ENCODE measurements around the gene EVC.

EVC gene

DNA sequence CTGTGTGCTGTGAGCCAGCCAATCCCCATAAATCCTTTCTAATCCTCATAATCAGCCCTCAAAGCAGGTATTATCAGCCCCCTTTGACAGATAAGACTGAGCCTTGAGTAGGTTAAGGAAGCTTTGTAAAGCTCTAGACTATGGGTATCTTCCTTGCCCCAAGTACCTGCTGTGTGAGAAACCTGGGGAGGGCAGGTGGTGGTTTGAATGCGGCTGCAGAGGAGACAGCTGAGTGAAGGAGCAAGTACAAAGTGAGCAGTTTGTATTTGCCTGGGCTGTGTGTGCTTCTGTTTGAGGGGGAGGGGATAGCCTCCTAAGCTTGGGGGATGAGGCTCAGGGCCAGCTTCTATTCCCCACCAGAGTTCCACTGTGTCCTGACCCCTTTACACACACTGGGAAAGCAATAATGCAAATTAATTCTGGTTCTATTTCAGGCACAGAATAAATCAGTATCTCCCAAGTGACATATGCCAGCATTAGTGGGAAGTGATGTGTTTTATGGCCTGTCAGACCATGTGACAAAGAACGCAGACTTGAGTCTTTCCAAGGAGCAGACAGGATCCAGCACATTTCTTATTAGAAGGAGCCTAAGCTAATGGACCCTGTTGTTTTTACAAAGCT lies 63.5 kb downstream of the EVC start:
- in situ Hi-C loops (cut with HindIII; ENCODE audit: low sequenced_read_pairs) = no loop called here
- TF ChIP-seq, protein P1, sequence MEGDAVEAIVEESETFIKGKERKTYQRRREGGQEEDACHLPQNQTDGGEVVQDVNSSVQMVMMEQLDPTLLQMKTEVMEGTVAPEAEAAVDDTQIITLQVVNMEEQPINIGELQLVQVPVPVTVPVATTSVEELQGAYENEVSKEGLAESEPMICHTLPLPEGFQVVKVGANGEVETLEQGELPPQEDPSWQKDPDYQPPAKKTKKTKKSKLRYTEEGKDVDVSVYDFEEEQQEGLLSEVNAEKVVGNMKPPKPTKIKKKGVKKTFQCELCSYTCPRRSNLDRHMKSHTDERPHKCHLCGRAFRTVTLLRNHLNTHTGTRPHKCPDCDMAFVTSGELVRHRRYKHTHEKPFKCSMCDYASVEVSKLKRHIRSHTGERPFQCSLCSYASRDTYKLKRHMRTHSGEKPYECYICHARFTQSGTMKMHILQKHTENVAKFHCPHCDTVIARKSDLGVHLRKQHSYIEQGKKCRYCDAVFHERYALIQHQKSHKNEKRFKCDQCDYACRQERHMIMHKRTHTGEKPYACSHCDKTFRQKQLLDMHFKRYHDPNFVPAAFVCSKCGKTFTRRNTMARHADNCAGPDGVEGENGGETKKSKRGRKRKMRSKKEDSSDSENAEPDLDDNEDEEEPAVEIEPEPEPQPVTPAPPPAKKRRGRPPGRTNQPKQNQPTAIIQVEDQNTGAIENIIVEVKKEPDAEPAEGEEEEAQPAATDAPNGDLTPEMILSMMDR (IDR thresholded peaks at IDR 0.05; ENCODE audit: low read depth, low read length) = no peak
- no peak for DNase-seq (ENCODE audit: low read depth, low spot score)
- H3K4me3 ChIP-seq (ENCODE audit: low read depth, low read length) = no peak overlapping the region

DNA sequence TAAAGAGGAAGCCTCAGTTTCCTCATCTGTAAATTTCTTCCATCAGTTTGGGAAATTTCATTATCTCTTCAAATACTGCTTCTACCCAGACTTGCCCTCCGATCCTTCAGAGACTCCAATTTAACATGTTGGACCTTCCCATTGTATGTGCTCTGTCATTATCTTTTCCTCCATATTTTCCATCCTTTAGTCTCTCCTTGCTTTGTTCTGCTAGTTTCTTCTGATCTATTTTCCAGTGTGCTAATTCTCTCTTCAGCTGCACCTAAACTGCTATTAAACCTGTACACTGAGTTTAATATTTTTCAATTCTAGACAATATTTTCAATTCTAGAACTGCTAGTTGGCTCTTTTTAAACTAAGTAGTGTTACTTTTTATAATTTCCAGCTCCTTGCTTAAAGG lies 65.5 kb downstream of the EVC start:
- TF ChIP-seq, protein P1 (IDR thresholded peaks at IDR 0.05; ENCODE audit: low read depth, low read length) = no peak
- H3K4me3 ChIP-seq (ENCODE audit: low read depth, low read length) = no peak overlapping the region
- in situ Hi-C loops (cut with HindIII; ENCODE audit: low sequenced_read_pairs) = no loop called here
- no peak for DNase-seq (ENCODE audit: low read depth, low spot score)

DNA sequence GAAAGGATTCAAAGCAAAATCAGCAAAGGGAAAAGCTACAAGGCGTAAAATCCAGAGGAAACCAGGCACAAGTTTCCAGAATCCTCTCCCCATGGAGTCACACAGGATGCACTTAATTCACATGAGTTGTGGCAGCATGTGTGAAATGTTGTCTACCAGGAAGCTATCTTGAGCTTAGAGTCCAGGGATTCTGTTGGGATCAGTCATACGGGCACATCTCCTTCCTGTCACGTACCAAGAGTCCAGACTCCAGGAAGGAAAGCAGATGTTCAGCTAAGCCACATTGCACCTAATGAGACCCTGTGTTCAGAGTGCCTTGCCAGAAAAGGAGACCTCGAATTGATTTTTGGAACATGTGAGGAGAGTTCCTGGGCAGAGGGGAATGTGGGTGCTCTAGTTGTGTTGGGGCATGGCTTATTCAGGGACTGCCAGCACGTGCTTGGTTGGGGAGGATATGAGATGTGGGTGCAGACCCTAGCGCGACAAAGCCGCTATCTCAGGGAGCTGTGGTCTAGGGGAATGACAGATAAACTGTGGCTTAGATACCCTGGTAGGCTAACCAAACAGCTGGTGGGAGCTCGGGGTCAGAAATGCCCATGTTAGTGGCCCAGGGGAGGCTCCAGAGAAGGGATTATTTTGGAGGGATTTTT lies 70.0 kb downstream of the EVC start:
- in situ Hi-C loops (cut with HindIII; ENCODE audit: low sequenced_read_pairs) = no loop called here
- TF ChIP-seq, protein P1 (IDR thresholded peaks at IDR 0.05; ENCODE audit: low read depth, low read length) = no peak
- no peak for DNase-seq (ENCODE audit: low read depth, low spot score)
- no peak overlapping the region for H3K4me3 ChIP-seq (ENCODE audit: low read depth, low read length)

DNA sequence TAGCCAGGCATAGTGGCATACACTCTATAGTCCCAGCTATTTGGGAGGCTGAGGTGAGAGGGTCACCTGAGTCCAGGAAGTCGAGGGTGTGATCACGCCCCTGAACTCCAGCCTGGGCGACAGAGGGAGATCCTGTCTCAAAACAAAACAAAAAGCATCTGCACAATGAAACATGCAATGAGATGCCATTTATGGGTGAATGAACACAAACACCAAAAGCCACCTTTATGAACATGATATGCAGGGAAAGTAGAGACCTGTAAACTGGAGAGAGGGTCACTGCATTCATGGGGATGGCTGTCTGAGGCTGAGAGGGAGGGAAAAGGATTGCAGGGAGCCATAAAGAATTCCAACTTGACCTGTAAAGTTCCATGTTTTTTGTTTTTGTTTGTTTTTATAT lies 70.7 kb downstream of the EVC start:
- no peak for DNase-seq (ENCODE audit: low read depth, low spot score)
- in situ Hi-C loops (cut with HindIII; ENCODE audit: low sequenced_read_pairs) = no loop called here
- TF ChIP-seq, protein P1 (IDR thresholded peaks at IDR 0.05; ENCODE audit: low read depth, low read length) = no peak
- no peak overlapping the region for H3K4me3 ChIP-seq (ENCODE audit: low read depth, low read length)

DNA sequence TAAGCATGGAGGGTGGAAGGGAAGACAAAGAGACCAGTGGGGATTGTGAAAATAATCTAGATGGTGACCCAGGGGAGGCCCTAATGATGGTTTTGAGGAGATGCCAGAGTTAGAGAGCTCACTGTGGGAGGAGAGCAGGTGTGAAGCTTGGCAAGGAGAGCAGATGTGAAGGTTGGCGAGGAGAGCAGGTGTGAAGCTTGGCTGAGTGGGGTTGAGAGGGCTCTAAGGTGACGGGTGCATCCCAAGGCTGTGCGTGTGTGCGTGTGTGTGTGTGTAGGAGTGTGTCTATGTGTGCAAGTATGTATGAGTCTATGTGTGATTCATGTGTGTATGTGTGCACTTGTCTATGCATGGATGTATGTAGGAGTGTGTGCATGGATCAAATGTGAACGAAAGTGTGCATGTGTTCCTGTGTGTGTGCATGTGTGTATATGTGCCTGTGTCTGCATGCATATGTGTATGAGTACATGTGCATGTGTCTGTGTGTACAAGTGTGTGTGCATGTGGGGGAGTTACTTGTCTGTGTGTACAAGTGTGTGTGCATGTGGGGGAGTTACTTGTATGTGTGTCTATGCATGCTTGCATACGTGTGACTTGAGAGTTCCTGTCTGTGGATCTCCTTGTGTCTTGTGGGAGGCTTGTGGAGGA lies 72.0 kb downstream of the EVC start:
- TF ChIP-seq, protein P1 (IDR thresholded peaks at IDR 0.05; ENCODE audit: low read depth, low read length) = no peak

DNA sequence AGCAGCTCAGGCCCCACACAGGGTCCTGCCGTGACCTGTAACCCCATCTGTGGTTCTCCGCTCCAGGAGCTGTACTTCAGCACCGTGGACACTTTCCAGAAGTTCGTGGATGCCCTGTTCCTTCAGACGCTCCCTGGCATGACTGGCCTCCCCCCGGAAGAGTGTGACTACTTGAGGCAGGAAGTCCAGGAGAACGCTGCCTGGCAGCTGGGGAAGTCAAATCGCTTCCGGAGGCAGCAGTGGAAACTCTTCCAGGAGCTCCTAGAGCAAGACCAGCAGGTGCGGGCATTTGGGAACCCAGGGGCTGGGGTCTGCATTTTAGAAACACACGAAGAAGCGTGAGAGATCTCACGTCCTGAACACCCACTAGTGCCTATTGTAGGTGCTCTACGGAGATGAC lies 72.5 kb downstream of the EVC start:
- DNase-seq (ENCODE audit: low read depth, low spot score) = no peak
- in situ Hi-C loops (cut with HindIII; ENCODE audit: low sequenced_read_pairs) = no loop called here
- no peak overlapping the region for H3K4me3 ChIP-seq (ENCODE audit: low read depth, low read length)
- TF ChIP-seq, protein P1 (IDR thresholded peaks at IDR 0.05; ENCODE audit: low read depth, low read length) = no peak

More for the DNA sequence above, 72.0 kb downstream of the EVC start:
- in situ Hi-C loops (cut with HindIII; ENCODE audit: low sequenced_read_pairs) = no loop called here
- H3K4me3 ChIP-seq (ENCODE audit: low read depth, low read length) = no peak overlapping the region
- no peak for DNase-seq (ENCODE audit: low read depth, low spot score)

All from astrocyte of the spinal cord (primary cell).